Measurements from ENCODE around the gene PBX3.

- TF ChIP-seq CTCF (IDR thresholded peaks at IDR 0.05) (no peak), EP300 (IDR thresholded peaks at IDR 0.05) (no peak)
Measured at GRCh38 chr9:125912667-125913066, 165.5 kb downstream of the PBX3 start.
